8988T (cell line): ENCODE data around the gene DMAC2.
"Not testable (repeated sequence)": the region's sequence is repeated elsewhere in the genome, so short reads cannot be mapped to it uniquely, and the experiment has no call there.

Source experiments
- DNase-seq: peaks from one replicate; pipeline ENCODE4 v3.0.0; 2011

DMAC2 gene

DNA sequence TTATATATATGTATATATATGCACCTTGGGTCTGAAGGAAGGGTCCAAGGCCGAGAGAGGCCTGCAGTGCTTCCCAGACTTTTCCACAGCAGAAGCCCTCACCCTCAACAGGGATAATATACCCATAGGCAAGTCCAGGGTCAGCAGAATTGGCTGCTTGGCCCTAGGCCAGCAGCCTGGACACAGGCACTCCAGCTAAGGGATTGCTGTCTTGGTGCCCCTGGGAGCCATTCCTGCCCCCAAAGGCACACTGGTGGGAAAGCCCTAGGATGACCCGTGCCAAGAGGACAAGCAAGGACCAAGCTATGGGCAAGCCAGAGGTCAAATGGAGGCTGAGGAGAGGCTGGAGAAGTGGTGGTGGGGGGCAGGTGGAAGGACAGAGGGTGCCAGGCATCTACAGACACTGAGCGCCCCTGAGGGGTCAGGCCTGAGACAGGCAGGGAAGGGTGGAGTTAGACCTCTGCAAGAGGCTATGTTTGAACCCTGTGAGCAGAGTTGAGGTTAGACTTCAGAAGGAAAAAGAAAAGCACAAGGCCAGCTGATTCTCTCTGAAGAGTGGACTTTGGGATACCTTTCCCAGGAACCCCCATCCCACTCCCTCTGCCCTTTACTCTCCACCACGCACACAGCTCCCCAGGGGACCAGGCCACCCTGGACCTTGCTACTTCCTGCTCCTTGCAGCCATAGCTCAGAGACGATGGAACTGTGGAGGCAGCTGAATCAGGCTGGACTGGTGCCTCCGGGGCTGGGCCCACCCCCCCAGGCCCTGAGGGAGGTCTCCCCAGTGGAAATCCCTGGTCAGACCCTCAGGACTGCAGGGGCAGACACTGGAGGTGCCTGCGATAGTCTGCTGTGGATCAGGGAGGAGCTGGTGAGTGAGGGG lies 3.0 kb upstream of the DMAC2 start, which contains the start of gene ERICH4:
ERICH4 (plus strand) TSS at position 684 of the 883 bp plus-strand sequence; CDS start at position 698, 14 bp downstream.
- DNase-seq = no peak

- no peak for DNase-seq
These were observed 1.7 kb upstream of the DMAC2 start for GRCh38 chr19:41441321-41441945.

- no peak for DNase-seq
These were observed 1.7 kb downstream of the DMAC2 start for GRCh38 chr19:41437944-41438574.

GRCh38 chr19:41436674-41436951 lies 3.1 kb downstream of the DMAC2 start:
- DNase-seq = no peak

- no peak for DNase-seq
These were observed 3.6 kb downstream of the DMAC2 start for GRCh38 chr19:41435936-41436673.

DNA sequence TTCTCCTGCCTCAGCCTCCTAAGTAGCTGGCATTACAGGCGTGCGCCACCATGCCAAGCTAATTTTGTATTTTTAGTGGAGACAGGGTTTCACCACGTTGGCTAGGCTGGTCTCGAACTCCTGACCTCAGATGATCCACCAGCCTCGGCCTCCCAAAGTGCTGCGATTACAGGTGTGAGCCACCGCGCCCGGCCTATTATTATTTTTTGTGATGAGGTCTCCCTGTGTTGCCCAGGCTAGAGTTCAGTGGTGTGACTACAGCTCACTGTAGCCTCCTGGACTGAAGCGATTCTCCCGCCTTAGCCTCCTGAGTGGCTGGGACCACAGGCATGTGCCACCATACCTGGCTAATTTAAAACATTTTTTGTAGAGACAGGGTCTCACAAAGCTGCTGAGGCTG lies 4.3 kb downstream of the DMAC2 start:
- not testable (repeated sequence) for DNase-seq

DNA sequence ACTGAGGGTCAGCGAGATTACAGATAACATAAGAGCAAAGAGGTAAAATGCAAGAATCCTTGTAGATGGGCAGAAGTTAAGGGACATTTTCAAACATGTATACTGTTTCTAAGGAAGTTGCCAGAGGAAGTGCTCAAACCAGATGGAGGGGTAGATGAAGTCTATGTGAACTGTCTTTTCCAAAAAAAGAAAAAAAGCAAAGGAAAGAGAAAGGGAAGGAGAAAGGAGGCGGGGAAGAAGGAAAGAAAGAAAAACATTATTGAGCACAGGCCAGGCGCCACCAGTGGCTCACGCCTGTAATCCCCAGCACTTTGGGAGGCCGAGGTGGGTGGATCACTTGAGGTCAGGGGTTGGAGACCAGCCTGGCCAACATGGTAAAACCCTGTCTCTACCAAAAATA lies 5.3 kb downstream of the DMAC2 start:
- no peak for DNase-seq

DNA sequence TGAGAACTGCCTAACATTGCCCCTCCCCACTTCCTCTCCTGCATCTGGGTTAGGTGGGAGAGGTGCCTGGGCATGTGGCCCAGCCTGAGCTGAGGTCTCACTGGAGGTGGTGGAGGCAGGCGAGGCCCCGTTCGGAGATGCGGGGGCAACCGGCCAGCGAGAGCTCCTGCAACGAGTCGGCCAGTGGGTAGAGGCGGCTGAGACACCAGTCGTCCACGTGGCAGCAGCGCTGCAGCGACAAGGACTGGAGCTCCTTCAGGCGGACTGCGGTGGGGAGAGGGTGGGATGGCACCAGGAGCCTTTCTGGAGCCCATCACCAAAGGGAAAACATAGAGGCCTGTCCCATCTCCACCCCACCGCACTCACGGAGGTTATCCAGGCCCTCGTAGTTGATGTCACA lies 6.5 kb downstream of the DMAC2 start:
- no peak for DNase-seq

DNA sequence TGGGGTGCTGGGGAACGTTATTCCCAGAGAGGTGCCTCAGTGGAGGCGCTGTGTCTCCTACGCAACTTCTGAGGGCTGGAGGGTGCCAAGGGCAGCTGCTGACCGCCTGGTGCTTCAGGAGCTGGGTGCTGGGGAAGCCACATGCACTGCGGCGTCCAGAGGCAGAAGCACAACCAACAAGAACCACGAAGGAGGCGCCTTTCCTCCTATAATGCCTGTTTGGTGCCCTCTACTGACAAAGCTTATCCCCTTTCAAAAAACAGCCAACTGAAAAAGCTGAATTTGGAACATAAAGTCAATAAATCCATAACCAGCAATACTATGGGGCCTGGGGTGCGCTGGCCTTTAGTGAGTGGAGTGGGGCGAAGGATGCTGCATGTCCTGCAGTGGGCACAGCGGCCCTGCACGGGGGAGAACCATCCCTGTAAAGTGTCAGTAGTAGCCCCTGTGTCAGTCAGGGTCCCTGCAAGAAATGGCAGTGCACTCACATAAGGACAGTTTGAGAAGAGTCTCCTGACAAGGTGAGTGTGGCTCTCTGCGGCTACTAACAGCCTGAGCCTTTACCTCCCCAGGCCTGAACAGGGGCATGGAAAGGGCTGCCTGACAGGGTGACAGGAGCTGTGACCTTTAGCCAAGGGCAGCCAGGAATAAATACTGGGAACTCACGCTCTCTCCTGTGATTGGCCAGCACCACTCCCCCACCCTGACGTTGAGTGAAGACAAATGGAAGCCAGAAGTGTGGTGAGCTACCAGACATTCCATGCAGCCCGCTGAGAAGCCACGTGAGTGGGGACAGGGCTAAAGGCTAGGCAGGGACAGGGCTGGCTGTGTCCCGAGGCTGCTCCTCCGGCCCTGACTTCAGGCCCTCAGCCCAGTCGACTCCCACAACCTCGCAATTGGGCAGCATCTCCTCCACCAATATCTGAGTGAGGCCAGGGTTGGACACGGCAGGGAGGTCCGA lies 8.0 kb downstream of the DMAC2 start:
- DNase-seq = peak; percentile 50

GRCh38 chr19:41430922-41431321 lies 8.8 kb downstream of the DMAC2 start:
- no peak for DNase-seq

DNA sequence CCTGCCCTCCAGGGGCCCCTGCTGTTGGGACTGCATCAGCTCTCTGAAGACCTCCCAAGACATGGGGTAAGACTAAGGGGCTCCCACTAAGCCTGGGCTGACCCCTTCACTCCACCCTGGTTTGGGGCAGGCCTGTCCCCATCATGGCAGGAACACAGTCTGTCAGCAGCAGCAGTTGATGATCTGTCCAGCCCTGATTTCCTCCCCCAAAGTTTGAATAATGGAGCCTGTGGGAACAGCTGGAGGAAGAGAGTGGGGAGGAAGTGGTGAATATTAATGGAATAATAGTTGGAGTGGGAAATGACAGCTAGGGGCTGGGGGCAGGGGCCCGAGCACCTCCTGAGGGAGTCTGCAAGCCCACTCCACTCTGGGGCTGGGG lies 11.2 kb downstream of the DMAC2 start:
- DNase-seq = no peak

- DNase-seq = no peak
These were observed 11.8 kb downstream of the DMAC2 start for GRCh38 chr19:41427647-41428480.

DNA sequence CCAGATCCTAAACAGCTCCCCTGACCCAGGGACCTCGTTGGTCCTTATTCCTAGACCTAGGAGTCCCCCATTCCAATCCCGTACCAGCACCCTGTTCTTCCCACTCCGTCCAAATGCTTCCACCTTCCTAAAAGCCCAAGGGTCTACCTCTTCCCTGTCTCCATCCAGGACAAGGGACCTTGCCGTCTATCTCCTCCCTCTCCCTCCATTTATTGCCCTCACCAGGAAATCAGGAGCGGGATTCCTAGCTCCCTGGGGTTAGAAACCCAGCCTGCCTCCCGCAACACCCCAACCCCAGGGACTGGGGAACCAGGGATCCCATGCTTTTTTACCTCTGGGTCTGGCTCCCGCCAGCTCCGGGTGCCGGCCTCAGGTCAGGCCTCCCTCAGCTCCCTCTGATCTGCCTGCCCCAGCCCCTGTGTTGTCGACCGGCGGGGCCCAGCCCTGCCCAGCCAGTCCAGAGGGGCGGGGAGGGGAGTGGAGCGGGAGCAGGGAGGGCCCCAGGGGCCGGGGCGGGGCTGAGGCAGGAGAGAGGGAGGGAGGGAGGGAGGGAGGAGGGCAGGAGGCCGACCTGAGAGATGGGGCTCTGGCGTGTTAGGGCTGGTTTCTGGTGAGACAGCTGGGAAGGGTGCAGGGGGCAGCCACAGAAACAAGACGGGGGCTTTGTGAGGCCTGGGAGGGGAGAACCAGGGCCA lies 12.6 kb downstream of the DMAC2 start, which contains the start of gene B3GNT8:
B3GNT8 (minus strand) TSS at position 423 of the 695 bp plus-strand sequence. CDS start 596 bp downstream, outside the sequence.
- no peak for DNase-seq

DNA sequence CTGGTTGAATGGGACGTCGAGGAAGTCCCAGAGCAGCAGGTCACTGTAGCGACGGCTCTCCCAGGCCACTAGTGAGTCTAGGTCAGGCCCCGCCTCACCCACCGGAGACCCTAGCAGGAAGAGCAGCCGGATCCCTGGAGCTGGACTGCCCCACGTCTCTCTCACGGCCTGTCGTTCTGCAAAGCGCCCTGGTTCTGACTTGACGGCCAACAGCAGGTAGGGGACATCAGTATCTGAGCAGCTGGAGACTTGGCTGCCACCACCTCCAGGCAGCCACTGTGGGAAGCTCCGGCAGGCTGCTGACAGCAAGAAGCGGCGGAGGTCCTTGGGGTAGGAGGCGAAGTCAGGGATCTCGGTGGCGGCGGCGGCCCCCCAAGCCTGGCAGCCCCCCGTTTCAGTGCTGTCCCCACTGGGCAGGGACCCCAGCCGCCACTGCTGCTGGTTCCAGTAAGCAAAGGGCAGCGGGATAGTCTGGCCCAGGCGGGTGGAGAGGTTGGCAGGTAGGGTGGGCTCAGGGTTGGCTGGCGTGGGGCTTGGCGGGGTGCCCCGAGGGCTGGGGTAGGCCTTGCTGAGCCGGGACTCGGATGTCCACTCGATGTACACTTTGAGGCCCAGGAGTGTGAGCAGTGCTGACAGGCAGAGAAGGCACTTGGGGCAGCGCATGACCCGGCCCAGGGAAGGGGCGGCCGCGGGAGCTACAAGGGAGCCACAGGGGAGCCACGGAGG lies 13.4 kb downstream of the DMAC2 start:
- no peak for DNase-seq

DNA sequence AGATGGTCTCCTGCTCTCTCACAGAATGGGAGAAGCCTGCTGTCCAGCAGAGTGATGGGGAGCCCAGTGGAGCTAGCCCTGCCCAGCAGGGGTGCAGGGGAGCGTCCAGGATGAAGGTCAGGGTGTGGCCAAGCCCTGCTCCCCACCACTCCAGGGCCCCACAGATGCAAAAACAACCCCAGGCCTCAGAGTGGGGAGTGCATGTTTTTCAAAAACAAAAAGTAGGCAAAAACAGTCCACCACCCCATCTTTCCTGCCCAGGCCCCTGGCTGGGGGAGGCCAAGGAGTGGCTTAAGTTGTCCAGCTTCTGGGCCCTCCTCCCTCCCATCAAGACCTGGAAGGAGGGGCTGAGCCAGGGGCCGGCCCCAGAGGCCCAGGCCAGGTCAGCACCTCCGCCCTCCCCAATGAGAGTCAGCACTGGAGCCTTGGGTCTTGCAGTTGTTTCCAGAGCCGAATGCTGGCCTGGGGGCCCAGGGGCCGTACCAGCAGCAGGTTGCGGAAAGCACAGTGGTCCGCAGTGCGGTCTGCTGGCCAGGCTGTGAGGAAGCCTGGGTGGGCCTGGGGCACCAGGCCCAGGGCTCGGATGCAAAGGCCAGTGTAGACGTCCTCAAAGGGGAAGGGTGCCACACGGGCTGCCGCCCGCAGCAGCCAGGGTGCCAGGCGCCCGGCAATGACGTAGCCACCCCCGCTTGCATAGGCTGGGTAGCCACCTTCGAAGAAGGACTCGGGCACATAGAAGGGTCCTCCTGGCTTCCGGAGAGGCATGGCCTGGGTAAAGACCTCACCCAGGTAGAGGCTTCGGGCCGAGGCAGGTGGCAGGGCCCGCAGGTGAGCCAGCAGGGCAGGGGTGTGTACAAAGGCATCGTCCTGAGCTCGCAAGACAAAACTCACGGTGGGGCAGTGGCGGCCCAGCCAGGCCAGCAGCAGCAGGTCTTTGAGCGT lies 14.3 kb downstream of the DMAC2 start:
- no peak for DNase-seq

DNA sequence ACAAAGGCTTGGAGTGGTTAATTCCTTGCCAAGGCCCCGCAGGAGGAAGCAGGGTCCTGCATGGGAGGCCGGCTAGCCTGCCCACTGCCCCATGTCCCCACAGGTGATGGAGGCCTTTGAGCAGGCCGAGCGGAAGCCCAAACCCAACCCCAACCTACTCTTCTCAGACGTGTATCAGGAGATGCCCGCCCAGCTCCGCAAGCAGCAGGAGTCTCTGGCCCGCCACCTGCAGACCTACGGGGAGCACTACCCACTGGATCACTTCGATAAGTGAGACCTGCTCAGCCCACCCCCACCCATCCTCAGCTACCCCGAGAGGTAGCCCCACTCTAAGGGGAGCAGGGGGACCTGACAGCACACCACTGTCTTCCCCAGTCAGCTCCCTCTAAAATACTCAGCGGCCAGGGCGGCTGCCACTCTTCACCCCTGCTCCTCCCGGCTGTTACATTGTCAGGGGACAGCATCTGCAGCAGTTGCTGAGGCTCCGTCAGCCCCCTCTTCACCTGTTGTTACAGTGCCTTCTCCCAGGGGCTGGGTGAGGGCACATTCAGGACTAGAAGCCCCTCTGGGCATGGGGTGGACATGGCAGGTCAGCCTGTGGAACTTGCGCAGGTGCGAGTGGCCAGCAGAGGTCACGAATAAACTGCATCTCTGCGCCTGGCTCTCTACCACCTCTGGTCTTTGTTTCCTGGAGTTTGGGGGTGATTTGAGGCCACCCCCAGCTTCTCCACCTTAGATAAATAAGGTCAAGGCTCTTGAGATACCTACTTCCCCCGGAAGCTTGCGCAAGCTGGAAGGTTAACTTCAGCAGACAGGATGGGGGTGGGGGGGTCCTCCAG lies 15.2 kb downstream of the DMAC2 start:
- no peak for DNase-seq

DNA sequence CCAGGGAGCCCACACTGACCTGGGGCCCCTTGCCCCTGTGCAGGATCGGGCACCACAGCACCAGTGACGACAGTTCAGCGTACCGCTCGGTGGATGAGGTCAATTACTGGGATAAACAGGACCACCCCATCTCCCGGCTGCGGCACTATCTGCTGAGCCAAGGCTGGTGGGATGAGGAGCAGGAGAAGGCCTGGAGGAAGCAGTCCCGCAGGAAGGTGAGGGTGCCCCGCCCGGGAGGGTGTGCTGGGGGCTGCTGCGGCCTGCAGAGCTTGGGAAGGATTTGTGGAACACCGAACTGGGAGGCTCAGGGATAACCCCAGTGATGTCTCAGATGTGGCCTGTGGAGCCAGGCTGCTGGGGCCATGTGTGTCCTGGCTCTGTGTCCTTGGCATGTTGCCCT lies 16.8 kb downstream of the DMAC2 start:
- DNase-seq = no peak

- no peak for DNase-seq
These were observed 17.3 kb downstream of the DMAC2 start for GRCh38 chr19:41422456-41422855.
